Effector memory CD4-positive, alpha-beta T cell (primary cell): ENCODE measurements around the gene TAS1R3.

Source experiments
- DNase-seq, 3 donors: peaks; one replicate each; pipeline ENCODE4 v3.0.0-alpha.2; 2020
- H3K27ac ChIP-seq: 2 replicates; pipeline ENCODE4 v1.7.0; 2013; ENCODE audit warnings: mild to moderate bottlenecking, low read length, moderate library complexity; ENCODE audit not compliant: insufficient read depth, poor library complexity, severe bottlenecking
- H3K27me3 ChIP-seq: replicated peaks from 2 replicates; pipeline ENCODE4 v1.7.0; 2013; ENCODE audit warnings: mild to moderate bottlenecking, low read length; ENCODE audit not compliant: insufficient read depth, control insufficient read depth, poor library complexity, severe bottlenecking
- H3K36me3 ChIP-seq: 2 replicates; pipeline ENCODE4 v1.7.0; 2013; ENCODE audit warnings: mild to moderate bottlenecking, low read length, moderate library complexity; ENCODE audit not compliant: control insufficient read depth, insufficient read depth
- H3K4me1 ChIP-seq: 2 replicates; pipeline ENCODE4 v1.7.0; 2013; ENCODE audit warnings: low read length, mild to moderate bottlenecking; ENCODE audit not compliant: control insufficient read depth, insufficient read depth, poor library complexity, severe bottlenecking
- H3K4me3 ChIP-seq: 2 replicates; pipeline ENCODE4 v1.7.0; 2013; ENCODE audit warnings: low read length, low read depth, mild to moderate bottlenecking; ENCODE audit not compliant: insufficient read depth, poor library complexity, severe bottlenecking
- H3K9me3 ChIP-seq: 2 replicates; pipeline ENCODE4 v1.7.0; 2013; ENCODE audit warnings: mild to moderate bottlenecking, low read length, moderate library complexity; ENCODE audit not compliant: control insufficient read depth

The TAS1R3 gene

DNA sequence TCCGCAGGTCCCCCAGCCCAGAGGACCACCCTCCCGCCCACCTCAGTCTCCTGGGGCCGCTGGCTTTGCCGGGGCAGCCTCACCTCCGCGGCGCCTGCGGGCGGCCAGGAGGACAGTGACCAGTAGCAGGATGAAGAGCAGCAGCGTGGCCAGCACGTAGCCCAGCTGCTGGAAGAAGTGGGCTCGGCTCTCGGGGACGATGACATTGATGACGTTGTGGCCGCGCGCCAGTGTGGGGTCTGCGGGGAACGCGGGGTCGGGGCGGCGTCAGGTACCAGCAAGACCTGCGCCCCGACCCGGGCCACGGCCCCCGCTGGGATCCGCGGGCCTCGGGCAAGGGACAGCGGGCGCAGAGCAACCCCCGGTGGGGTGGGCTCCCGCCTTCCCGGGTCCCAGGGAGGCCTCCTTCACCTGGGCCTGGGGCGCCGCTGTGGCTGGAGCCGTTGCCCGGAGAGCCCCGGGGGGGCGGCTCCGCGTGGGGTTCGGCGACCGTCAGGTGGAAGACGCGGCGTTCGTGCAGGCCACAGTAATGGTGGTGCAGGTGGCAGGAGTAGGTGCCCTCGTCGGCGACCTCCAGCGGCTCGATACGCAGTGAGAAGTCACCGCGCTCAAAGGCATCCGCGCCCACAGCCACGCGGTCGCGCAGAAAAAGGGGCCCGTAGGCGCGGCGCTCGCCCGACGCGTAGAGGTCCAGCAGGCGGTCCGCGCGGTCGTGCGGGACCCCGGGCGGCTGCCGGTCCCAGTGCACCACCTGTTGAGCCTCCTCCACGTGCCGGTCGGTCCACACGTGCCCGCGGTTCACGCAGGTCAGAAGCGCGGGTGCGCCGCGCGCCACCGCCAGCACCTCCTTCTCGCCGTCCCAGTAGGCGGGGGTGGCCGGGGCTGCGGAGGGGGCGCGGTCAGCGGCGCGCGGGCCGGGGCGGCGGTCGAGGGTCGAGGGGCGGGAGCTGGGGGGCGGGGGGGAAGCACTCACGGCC lies 23.5 kb downstream of the TAS1R3 start:
- Histone ChIP-seq H3K9me3 (no peaks in the 10 kb centered on the region), H3K27ac (no peak overlapping the region), H3K4me1 (peaks cover 28% of the 10 kb centered on the region), H3K36me3 (no peaks in the 10 kb centered on the region), H3K4me3 (peak overlapping the region; percentile 8), H3K27me3 (peaks cover 32% of the 10 kb centered on the region)
- DNase-seq: no peak

- Histone ChIP-seq H3K4me3 (no peak overlapping the region), H3K9me3 (no peaks in the 10 kb centered on the region), H3K4me1 (peaks cover 26% of the 10 kb centered on the region), H3K27ac (no peak overlapping the region), H3K27me3 (peaks cover 32% of the 10 kb centered on the region), H3K36me3 (no peaks in the 10 kb centered on the region)
- DNase-seq: no peak
Measured at GRCh38 chr1:1355416-1355815, 24.3 kb downstream of the TAS1R3 start.

DNA sequence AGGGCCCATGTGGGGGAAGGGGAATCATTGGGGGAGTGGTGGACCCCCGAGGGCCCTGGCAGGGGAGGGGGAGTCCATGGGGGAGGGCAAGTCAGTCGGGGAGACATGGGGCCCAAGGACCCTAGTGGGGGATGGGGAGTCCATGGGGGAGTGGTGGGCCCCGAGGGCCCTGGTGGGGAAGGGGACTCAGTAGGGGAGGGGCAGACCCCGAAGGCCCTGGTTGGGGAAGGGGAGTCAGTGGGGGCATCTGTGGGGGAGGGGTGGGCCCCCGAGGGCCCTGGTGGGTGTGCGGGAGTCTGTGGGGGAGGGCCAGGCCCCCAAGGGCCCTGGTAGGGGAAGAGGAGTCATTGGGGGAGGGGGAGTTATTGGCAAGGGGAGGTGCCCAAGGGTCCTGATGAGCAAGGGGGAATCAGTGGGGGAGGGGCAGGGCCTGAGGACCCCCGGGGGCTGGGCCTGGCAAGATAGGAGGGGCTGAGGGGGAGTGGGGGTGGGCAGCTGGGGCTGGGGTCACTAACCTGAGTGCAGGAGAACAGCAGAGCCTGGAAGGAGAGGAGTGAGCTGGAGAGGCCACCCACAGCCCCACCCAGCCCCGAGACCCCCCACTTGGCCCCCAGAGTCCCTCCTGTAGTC lies 25.2 kb downstream of the TAS1R3 start:
- H3K9me3 ChIP-seq: no peaks in the 10 kb centered on the region
- peaks cover 32% of the 10 kb centered on the region for H3K27me3 ChIP-seq
- H3K4me3 ChIP-seq: no peak overlapping the region
- no peak for DNase-seq
- peaks cover 26% of the 10 kb centered on the region for H3K4me1 ChIP-seq
- H3K36me3 ChIP-seq: no peaks in the 10 kb centered on the region
- no peak overlapping the region for H3K27ac ChIP-seq

- Histone ChIP-seq H3K9me3 (no peaks in the 10 kb centered on the region), H3K4me3 (no peak overlapping the region), H3K36me3 (no peaks in the 10 kb centered on the region), H3K27me3 (peaks cover 32% of the 10 kb centered on the region), H3K27ac (no peak overlapping the region), H3K4me1 (peaks cover 26% of the 10 kb centered on the region)
- DNase-seq: no peak
Measured at GRCh38 chr1:1356796-1357401, 25.8 kb downstream of the TAS1R3 start.

- H3K4me3 ChIP-seq: no peak overlapping the region
- H3K27ac ChIP-seq: no peak overlapping the region
- H3K4me1 ChIP-seq: peaks cover 26% of the 10 kb centered on the region
- DNase-seq: no peak
- H3K9me3 ChIP-seq: no peaks in the 10 kb centered on the region
- no peaks in the 10 kb centered on the region for H3K36me3 ChIP-seq
- peaks cover 26% of the 10 kb centered on the region for H3K27me3 ChIP-seq
Measured at GRCh38 chr1:1357871-1358432, 26.9 kb downstream of the TAS1R3 start.

GRCh38 chr1:1358433-1359271 lies 27.6 kb downstream of the TAS1R3 start, which contains the start of gene MXRA8:
TSS of gene MXRA8 (minus strand) at chr1:1358555. CDS start at chr1:1358504, 51 bp downstream.
- no peaks in the 10 kb centered on the region for H3K36me3 ChIP-seq
- H3K27me3 ChIP-seq: peaks cover 19% of the 10 kb centered on the region
- no peak for DNase-seq
- H3K4me1 ChIP-seq: peaks cover 24% of the 10 kb centered on the region
- H3K27ac ChIP-seq: no peak within 1 kb of the TSS
- no peaks in the 10 kb centered on the region for H3K9me3 ChIP-seq
- H3K4me3 ChIP-seq: no peak within 1 kb of the TSS

- H3K4me1 ChIP-seq: peaks cover 18% of the 10 kb centered on the region
- no peaks in the 10 kb centered on the region for H3K9me3 ChIP-seq
- H3K27ac ChIP-seq: no peak overlapping the region
- H3K4me3 ChIP-seq: no peak overlapping the region
- peaks cover 13% of the 10 kb centered on the region for H3K27me3 ChIP-seq
- DNase-seq: no peak
- H3K36me3 ChIP-seq: no peaks in the 10 kb centered on the region
Measured at GRCh38 chr1:1359308-1359663, 28.2 kb downstream of the TAS1R3 start.

GRCh38 chr1:1359664-1360468 lies 28.8 kb downstream of the TAS1R3 start:
- H3K9me3 ChIP-seq: no peaks in the 10 kb centered on the region
- H3K36me3 ChIP-seq: no peaks in the 10 kb centered on the region
- no peak for DNase-seq
- peaks cover 13% of the 10 kb centered on the region for H3K4me1 ChIP-seq
- H3K4me3 ChIP-seq: no peak overlapping the region
- no peak overlapping the region for H3K27ac ChIP-seq
- peaks cover 7% of the 10 kb centered on the region for H3K27me3 ChIP-seq
